BLaER1 treated with 17β-estradiol and CSF1 and Interleukin-3, amounts not matched to agents 10 nM and 100 nM (cell line): ENCODE measurements around the gene MRPL39.

ENCODE experiments used
- H3K27ac ChIP-seq, 11 experiments: shearing (Covaris generic); formaldehyde crosslinking; 2 replicates each; pipeline ENCODE4 v1.8.1; 2022
- H3K27me3 ChIP-seq, 11 experiments: shearing (Covaris generic); formaldehyde crosslinking; 2 replicates each; pipeline ENCODE4 v1.8.1; 2022
- H3K36me3 ChIP-seq, 11 experiments: shearing (Covaris generic); formaldehyde crosslinking; 2 replicates each; pipeline ENCODE4 v1.8.1; 2022
- H3K4me1 ChIP-seq, 10 experiments: shearing (Covaris generic); formaldehyde crosslinking; 2 replicates each; pipeline ENCODE4 v1.8.1; 2022
- H3K4me2 ChIP-seq, 11 experiments: shearing (Covaris generic); formaldehyde crosslinking; 2 replicates each; pipeline ENCODE4 v1.8.1; 2022
- H3K4me3 ChIP-seq, 10 experiments: shearing (Covaris generic); formaldehyde crosslinking; 2 replicates each; pipeline ENCODE4 v1.8.1; 2022
- H3K9ac ChIP-seq, 11 experiments: shearing (Covaris generic); formaldehyde crosslinking; 2 replicates each; pipeline ENCODE4 v1.8.1; 2022
- H3K9me3 ChIP-seq, 11 experiments: shearing (Covaris generic); formaldehyde crosslinking; replicated peaks in 1 of 11; 2 replicates each; pipeline ENCODE4 v1.8.1; 2022
- H4K20me1 ChIP-seq, 11 experiments: shearing (Covaris generic); formaldehyde crosslinking; 2 replicates each; pipeline ENCODE4 v1.8.1; 2022
- Cebpa-rat ChIP-seq, 11 experiments: shearing (Covaris generic); IDR thresholded peaks; 2 replicates each; pipeline ENCODE4 v1.8.1; 2022

The MRPL39 gene

DNA sequence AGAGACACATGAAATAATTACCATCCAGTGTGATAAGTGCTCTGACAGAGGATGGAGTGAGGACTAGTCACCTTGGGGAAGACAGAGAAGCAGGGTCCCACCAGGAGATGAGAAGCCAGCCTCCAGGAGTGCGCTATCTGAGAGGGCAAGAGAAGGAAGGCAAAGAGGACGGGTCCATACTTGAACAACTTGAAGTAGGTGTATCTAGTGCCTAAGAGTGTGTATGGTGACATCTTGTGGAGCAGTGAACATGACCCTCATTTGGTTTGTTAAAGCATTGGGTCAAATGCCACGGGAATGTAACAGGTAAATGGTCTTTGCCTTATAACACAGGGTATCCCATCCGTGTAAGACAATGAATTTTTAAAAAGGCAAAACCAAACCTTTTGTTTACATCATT lies 39.8 kb downstream of the MRPL39 start:
- Histone ChIP-seq H3K4me1 (peaks cover 46 to 81% (median 68%) of the 10 kb centered on the region in 10 experiments), H3K27me3 (no peaks in the 10 kb centered on the region), H3K9me3 (no peaks in the 10 kb centered on the region), H3K36me3 (peaks cover 4 to 77% (median 66%) of the 10 kb centered on the region in 11 experiments; a peak in 21 of 22 replicates), H3K9ac (no peak overlapping the region), H3K4me3 (no peak overlapping the region), H4K20me1 (peaks cover 0 to 56% (median 22%) of the 10 kb centered on the region in 11 experiments; a peak in 9 of 22 replicates), H3K27ac (no peak overlapping the region), H3K4me2 (peak overlapping the region in 10 of 11 experiments; percentile 2 to 91 (median 26); a peak in 14 of 22 replicates)
- TF ChIP-seq Cebpa-rat (IDR thresholded peaks at IDR 0.05): no peak

DNA sequence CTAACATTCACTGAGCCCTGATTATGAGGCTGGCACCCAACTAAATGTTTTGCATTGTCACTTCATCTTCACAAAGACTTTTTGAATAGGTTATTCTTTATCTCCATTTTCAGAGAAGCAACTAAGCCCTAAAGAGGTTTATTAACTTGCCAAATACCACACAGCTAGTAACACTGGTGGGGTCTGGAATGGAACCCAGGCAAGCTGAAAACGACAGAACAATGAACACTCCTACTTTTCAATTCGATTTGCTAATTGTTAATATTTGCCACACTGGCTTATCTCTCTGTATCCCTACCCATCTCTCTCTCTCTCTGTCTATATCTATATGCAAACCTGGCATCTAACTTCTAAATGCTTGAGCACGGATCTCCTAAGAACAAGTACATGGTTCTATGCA lies 40.6 kb downstream of the MRPL39 start:
- no peak for TF ChIP-seq Cebpa-rat (IDR thresholded peaks at IDR 0.05)
- no peak overlapping the region for H3K9ac ChIP-seq
- H3K4me3 ChIP-seq: no peak overlapping the region
- H3K4me2 ChIP-seq: peak overlapping the region in 2 of 11 experiments; percentile 3 to 91; a peak in 4 of 22 replicates
- peaks cover 44 to 74% (median 61%) of the 10 kb centered on the region in 10 experiments for H3K4me1 ChIP-seq
- H3K27me3 ChIP-seq: no peaks in the 10 kb centered on the region
- no peaks in the 10 kb centered on the region for H3K9me3 ChIP-seq
- peaks cover 4 to 75% (median 66%) of the 10 kb centered on the region in 11 experiments; a peak in 21 of 22 replicates for H3K36me3 ChIP-seq
- H4K20me1 ChIP-seq: peaks cover 0 to 55% (median 22%) of the 10 kb centered on the region in 11 experiments; a peak in 9 of 22 replicates
- H3K27ac ChIP-seq: no peak overlapping the region

DNA sequence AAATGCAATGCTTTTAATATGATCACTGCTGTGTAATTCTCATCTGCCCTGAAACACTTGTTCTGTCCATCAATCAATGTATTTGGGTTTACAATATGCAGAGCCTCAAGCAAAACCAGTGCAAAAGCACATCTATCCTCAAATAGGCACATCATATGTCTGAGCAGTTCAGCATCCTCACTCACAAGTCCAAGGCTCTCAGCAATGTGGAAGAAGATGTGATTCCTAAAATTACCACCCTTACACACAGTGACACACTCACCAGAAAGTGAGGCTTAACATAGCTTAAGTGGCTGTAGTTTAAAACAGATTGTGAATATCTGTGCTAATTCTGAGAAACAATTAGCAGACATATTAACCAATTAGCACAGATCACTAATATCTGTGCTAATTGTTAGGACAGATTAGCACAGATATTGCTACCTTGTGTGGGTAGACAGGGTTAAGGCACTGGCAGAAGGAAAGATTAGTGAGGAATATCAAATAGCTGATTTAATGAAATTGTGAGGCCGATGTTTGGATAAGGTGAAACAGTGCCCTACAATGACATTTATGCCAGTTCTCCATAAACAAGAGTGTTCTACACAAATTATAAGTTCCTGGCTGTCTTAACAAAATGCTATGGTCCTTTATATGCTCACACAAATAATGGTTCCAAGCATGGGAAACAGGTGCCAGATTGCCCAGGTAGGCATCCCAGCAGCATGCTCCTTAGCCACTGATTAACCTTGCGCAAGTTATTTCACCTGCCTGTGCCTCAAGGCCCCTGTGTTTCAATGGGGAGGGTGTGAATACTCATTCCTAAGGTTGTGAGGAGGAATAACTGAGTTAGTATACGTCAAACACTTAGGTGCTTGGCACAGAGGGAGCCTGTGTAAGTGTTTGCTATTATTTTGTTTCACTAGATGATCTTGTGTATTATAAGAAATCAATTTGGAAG lies 41.7 kb downstream of the MRPL39 start:
- Histone ChIP-seq H3K4me3 (no peak overlapping the region; a peak in 1 of 20 replicates), H4K20me1 (peaks cover 0 to 55% (median 22%) of the 10 kb centered on the region in 11 experiments; a peak in 8 of 22 replicates), H3K4me2 (peak overlapping the region in 10 of 11 experiments; percentile 2 to 94 (median 32); a peak in 16 of 22 replicates), H3K36me3 (peaks cover 4 to 64% (median 59%) of the 10 kb centered on the region in 11 experiments; a peak in 21 of 22 replicates), H3K4me1 (peaks cover 49 to 77% (median 63%) of the 10 kb centered on the region in 10 experiments), H3K27me3 (no peaks in the 10 kb centered on the region), H3K9ac (no peak overlapping the region), H3K9me3 (no peaks in the 10 kb centered on the region), H3K27ac (no peak overlapping the region)
- TF ChIP-seq Cebpa-rat (IDR thresholded peaks at IDR 0.05): no peak

DNA sequence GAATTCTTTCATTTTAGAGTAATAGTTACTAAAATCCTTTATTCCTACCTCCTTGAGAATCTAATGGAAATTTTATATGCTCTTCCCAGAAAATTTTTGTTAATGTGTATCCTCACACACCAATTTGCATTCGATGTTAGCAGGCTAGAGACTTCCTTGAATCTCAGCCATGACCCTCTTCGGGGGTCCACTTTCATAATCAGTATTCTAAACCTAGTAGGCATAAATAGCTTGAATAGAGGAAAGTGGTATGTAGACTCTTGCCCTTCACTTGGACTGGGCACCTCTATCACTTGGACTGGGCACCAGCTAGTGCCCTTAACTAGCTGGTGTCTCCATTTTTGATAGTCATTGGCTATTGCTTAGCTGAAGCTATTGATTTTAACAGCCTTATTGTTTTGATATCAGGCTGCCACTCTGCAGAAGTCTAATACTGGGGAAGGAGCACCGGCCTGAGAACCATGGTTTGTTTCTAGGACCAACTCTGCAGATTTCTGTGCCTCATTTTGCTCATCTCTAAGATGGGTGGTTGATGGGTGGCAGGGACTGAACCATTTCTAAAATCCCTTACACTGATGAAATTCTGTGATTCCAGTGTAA lies 42.8 kb downstream of the MRPL39 start:
- peak overlapping the region in 9 of 10 experiments; percentile 68 to 82 (median 76); a peak in 13 of 20 replicates for H3K4me3 ChIP-seq
- no peak for TF ChIP-seq Cebpa-rat (IDR thresholded peaks at IDR 0.05)
- peaks cover 0 to 1% (median 0%) of the 10 kb centered on the region in 11 experiments; a peak in 4 of 22 replicates for H3K9me3 ChIP-seq
- H3K9ac ChIP-seq: peak overlapping the region in 1 of 11 experiments; percentile 92; a peak in 2 of 22 replicates
- peak overlapping the region; percentile 78 to 95 (median 90) for H3K4me2 ChIP-seq
- H3K27ac ChIP-seq: peak overlapping the region in 1 of 11 experiments; percentile 95; a peak in 1 of 22 replicates
- H3K36me3 ChIP-seq: peaks cover 4 to 53% (median 48%) of the 10 kb centered on the region in 11 experiments; a peak in 21 of 22 replicates
- no peaks in the 10 kb centered on the region for H3K27me3 ChIP-seq
- H3K4me1 ChIP-seq: peaks cover 60 to 84% (median 73%) of the 10 kb centered on the region in 10 experiments
- peaks cover 0 to 51% (median 22%) of the 10 kb centered on the region in 11 experiments; a peak in 8 of 22 replicates for H4K20me1 ChIP-seq

DNA sequence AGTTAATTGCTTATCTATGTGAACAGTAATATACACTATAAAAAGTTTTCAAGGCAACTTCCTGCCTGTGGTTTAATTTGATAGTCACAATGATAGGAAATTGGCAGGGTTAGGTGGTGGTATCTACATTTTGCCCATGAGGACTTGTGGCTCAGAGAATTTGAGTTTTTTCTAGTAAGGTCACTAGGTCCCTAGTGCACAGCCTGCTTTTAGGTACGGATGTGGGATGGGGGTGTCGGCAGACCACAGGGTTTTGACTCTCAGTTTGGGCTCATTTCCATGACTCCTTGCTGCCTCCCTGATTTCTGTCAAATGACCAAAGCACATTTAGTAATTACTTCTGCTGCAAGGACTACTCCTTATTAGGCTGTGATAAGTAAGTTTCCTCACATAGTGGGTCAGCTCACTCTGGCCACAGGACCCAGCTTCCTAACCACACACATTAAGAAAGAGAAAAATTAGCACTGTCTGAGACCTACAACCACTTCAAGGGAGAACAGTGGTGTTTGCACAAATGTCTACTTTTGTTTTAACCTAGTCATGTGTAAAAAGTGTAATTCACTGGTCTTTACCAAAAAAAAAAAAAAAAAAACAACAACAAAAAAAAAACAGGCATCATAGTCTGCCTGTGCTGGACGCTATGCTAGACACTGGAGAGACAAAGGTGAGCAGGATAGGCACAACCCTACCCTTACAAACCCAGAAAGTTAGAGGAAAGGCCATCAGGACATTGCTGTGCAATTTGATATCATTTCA lies 43.7 kb downstream of the MRPL39 start:
- Histone ChIP-seq H3K9me3 (peaks cover 0 to 5% (median 0%) of the 10 kb centered on the region in 11 experiments; a peak in 6 of 22 replicates), H3K27me3 (no peaks in the 10 kb centered on the region), H4K20me1 (peaks cover 0 to 42% (median 22%) of the 10 kb centered on the region in 11 experiments; a peak in 7 of 22 replicates), H3K27ac (peak overlapping the region; percentile 65 to 96 (median 93); a peak in 21 of 22 replicates), H3K36me3 (peaks cover 4 to 44% (median 41%) of the 10 kb centered on the region in 11 experiments; a peak in 21 of 22 replicates), H3K4me2 (peak overlapping the region; percentile 78 to 95 (median 90)), H3K9ac (peak overlapping the region; percentile 83 to 94 (median 89)), H3K4me3 (peak overlapping the region; percentile 68 to 82 (median 75)), H3K4me1 (peaks cover 63 to 90% (median 73%) of the 10 kb centered on the region in 10 experiments)
- no peak for TF ChIP-seq Cebpa-rat (IDR thresholded peaks at IDR 0.05)

DNA sequence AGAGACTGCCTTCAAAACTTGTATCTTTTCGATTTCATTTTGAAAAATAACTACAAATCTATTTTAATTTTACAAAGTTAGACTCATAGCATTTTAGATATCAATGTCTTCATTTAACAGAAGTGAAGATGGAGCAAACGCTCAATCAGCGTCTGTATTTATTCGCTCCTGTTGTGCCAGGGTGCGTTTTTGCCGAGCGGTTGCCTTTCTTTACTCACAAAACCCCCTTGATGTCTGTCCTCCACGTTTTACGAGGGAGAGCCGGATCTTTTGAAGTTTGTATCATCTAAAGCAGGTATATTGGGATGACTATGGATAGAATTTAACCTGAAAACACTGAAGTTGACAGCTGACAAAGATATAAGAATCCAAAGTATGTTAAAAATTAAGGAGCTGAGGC lies 44.6 kb downstream of the MRPL39 start:
- Histone ChIP-seq H3K9me3 (peaks cover 0 to 5% (median 0%) of the 10 kb centered on the region in 11 experiments; a peak in 6 of 22 replicates), H3K4me3 (peak overlapping the region; percentile 68 to 82 (median 75))

DNA sequence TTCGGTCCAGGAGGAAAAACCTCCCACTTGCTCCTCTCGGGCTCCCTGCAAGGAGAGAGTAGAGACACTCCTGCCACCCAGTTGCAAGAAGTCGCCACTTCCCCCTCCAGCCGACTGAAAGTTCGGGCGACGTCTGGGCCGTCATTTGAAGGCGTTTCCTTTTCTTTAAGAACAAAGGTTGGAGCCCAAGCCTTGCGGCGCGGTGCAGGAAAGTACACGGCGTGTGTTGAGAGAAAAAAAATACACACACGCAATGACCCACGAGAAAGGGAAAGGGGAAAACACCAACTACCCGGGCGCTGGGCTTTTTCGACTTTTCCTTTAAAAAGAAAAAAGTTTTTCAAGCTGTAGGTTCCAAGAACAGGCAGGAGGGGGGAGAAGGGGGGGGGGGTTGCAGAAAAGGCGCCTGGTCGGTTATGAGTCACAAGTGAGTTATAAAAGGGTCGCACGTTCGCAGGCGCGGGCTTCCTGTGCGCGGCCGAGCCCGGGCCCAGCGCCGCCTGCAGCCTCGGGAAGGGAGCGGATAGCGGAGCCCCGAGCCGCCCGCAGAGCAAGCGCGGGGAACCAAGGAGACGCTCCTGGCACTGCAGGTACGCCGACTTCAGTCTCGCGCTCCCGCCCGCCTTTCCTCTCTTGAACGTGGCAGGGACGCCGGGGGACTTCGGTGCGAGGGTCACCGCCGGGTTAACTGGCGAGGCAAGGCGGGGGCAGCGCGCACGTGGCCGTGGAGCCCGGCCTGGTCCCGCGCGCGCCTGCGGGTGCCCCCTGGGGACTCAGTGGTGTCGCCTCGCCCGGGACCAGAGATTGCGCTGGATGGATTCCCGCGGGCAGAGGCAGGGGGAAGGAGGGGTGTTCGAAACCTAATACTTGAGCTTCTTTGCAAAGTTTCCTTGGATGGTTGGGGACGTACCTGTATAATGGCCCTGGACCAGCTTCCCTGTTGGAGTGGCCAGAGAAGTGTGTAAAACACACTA lies 45.3 kb downstream of the MRPL39 start:
- Histone ChIP-seq H3K9ac (peak overlapping the region; percentile 83 to 94 (median 89)), H3K4me3 (peak overlapping the region; percentile 68 to 82 (median 75))

More for the DNA sequence above, 44.6 kb downstream of the MRPL39 start:
- Histone ChIP-seq H3K36me3 (peaks cover 4 to 35% (median 33%) of the 10 kb centered on the region in 11 experiments; a peak in 21 of 22 replicates), H3K4me2 (peak overlapping the region; percentile 78 to 95 (median 90)), H3K27ac (peak overlapping the region; percentile 65 to 96 (median 93)), H3K4me1 (peaks cover 57 to 86% (median 65%) of the 10 kb centered on the region in 10 experiments), H3K9ac (peak overlapping the region; percentile 83 to 94 (median 89)), H3K27me3 (no peaks in the 10 kb centered on the region), H4K20me1 (peaks cover 0 to 34% (median 17%) of the 10 kb centered on the region in 11 experiments; a peak in 7 of 22 replicates)
- TF ChIP-seq Cebpa-rat (IDR thresholded peaks at IDR 0.05): no peak

More for the DNA sequence above, 45.3 kb downstream of the MRPL39 start:
- H3K4me1 ChIP-seq: peaks cover 49 to 79% (median 59%) of the 10 kb centered on the region in 10 experiments
- H3K27ac ChIP-seq: peak overlapping the region; percentile 65 to 96 (median 93)
- peaks cover 0 to 27% (median 11%) of the 10 kb centered on the region in 11 experiments; a peak in 6 of 22 replicates for H4K20me1 ChIP-seq
- peaks cover 4 to 28% (median 26%) of the 10 kb centered on the region in 11 experiments; a peak in 21 of 22 replicates for H3K36me3 ChIP-seq
- TF ChIP-seq Cebpa-rat (IDR thresholded peaks at IDR 0.05): no peak
- no peaks in the 10 kb centered on the region for H3K27me3 ChIP-seq
- H3K4me2 ChIP-seq: peak overlapping the region; percentile 78 to 95 (median 90)
- peaks cover 0 to 5% (median 0%) of the 10 kb centered on the region in 11 experiments; a peak in 6 of 22 replicates for H3K9me3 ChIP-seq
